Fibroblast of the aortic adventitia (primary cell): Measurements from ENCODE around the gene PDSS2. TPM values are rescaled to one million over a fixed set of nuclear protein-coding genes. Genes with fewer than 3 reads are reported as not detected.
A peak's percentile ranks its signal among the peaks of the same experiment; 100 is the strongest.
"Not testable (repeated sequence)": the region's sequence is repeated elsewhere in the genome, so short reads cannot be mapped to it uniquely, and the experiment has no call there.

ENCODE experiments used
- DNase-seq: peaks from one replicate; pipeline ENCODE4 v3.0.0-alpha.2; 2010; ENCODE audit warnings: low read depth
- H3K4me3 ChIP-seq: 2 replicates; pipeline ENCODE4 v1.5.1; 2011; ENCODE audit warnings: low read depth, mild to moderate bottlenecking, control low read depth, low read length, moderate library complexity
- total RNA-seq: library from RNA; depleted of rRNA; stranded (reverse); fragments of >200 nt; gene quantifications from 2 replicates; pipeline ENCODE4 v1.2.3, GENCODE V29; 2012; ENCODE audit warnings: low replicate concordance
- TF ChIP-seq, protein P1 (sequence below): IDR thresholded peaks from 2 replicates; pipeline ENCODE4 v1.5.1; 2011; ENCODE audit warnings: mild to moderate bottlenecking, low read length, control low read depth, inconsistent platforms; ENCODE audit not compliant: insufficient read depth

PDSS2 gene
- total RNA-seq, 1 donor = 14.4 TPM

- TF ChIP-seq, protein P1, sequence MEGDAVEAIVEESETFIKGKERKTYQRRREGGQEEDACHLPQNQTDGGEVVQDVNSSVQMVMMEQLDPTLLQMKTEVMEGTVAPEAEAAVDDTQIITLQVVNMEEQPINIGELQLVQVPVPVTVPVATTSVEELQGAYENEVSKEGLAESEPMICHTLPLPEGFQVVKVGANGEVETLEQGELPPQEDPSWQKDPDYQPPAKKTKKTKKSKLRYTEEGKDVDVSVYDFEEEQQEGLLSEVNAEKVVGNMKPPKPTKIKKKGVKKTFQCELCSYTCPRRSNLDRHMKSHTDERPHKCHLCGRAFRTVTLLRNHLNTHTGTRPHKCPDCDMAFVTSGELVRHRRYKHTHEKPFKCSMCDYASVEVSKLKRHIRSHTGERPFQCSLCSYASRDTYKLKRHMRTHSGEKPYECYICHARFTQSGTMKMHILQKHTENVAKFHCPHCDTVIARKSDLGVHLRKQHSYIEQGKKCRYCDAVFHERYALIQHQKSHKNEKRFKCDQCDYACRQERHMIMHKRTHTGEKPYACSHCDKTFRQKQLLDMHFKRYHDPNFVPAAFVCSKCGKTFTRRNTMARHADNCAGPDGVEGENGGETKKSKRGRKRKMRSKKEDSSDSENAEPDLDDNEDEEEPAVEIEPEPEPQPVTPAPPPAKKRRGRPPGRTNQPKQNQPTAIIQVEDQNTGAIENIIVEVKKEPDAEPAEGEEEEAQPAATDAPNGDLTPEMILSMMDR = no peak
- DNase-seq = peak; percentile 33
- H3K4me3 ChIP-seq = peak overlapping the region; percentile 83
Observed at GRCh38 chr6:107488875-107489635, 29.7 kb upstream of the PDSS2 start.

GRCh38 chr6:107488174-107488874, 29.0 kb upstream of the PDSS2 start:
- no peak for DNase-seq
- peak overlapping the region; percentile 83 for H3K4me3 ChIP-seq
- TF ChIP-seq, protein P1 = no peak

- TF ChIP-seq, protein P1 = no peak
- no peak overlapping the region for H3K4me3 ChIP-seq
- DNase-seq = no peak
Observed at GRCh38 chr6:107485157-107485556, 25.8 kb upstream of the PDSS2 start.

- no peak overlapping the region for H3K4me3 ChIP-seq
- TF ChIP-seq, protein P1 = no peak
- DNase-seq = no peak
Observed at GRCh38 chr6:107479089-107479690, 19.8 kb upstream of the PDSS2 start.

DNA sequence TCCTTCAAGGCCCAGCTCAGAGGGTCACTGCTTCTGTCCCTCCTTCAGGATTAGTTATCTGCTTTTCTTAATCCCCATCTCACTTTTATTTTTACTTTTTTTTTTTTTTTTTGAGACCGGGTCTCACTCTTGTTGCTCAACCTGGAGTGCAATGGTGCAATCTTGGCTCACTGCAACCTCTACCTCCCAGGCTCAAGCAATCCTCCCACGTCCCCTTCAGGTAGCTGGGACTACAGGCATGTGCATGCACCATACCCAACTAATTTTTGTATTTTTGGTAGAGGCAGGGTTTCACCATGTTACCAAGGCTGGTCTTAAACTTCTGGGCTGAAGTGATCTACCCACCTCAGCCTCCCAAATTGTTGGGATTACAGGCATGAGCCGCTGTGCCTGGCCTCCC, 16.5 kb upstream of the PDSS2 start:
- H3K4me3 ChIP-seq, DNase-seq: not testable (repeated sequence)

- DNase-seq, H3K4me3 ChIP-seq: not testable (repeated sequence)
Observed at GRCh38 chr6:107475360-107475759, 16.0 kb upstream of the PDSS2 start.

DNA sequence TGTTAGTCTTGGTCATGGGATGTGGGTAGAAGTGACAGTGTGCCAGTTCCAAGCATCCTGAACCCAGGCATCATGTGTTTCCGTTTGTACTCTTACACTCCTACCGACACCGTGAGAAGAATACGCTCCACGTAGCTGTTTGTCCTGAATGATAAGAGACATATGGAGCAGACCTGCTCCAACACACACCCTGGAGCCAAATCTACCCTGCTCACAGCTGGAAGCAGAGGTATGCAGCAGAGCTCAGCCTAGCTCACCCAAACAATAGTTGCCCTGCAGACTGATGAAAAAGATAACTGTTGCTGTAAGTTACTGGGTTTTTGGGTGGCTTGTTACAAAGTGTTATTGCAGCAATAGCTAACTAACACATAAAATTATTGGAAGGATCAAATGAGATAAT, 14.3 kb upstream of the PDSS2 start:
- no peak overlapping the region for H3K4me3 ChIP-seq
- DNase-seq = peak; percentile 7
- TF ChIP-seq, protein P1 = no peak
